Breast epithelium (tissue), 3 donors: ENCODE data around the gene CR1L.

ENCODE experiments used
- POLR2A ChIP-seq: fragments of 450-650 bp; IDR thresholded peaks from one replicate; pipeline ENCODE4 v1.6.1; 2016; ENCODE audit warnings: antibody characterized with exemption, mild to moderate bottlenecking, moderate library complexity
- TF ChIP-seq, protein P1 (sequence below), 3 donors: fragments of 450-650 bp; IDR thresholded peaks; one replicate each; pipeline ENCODE4 v1.5.1; 2016 to 2017; ENCODE audit warnings: antibody characterized with exemption in 3 of 3, mild to moderate bottlenecking in 3 of 3, moderate library complexity in 3 of 3

DNA sequence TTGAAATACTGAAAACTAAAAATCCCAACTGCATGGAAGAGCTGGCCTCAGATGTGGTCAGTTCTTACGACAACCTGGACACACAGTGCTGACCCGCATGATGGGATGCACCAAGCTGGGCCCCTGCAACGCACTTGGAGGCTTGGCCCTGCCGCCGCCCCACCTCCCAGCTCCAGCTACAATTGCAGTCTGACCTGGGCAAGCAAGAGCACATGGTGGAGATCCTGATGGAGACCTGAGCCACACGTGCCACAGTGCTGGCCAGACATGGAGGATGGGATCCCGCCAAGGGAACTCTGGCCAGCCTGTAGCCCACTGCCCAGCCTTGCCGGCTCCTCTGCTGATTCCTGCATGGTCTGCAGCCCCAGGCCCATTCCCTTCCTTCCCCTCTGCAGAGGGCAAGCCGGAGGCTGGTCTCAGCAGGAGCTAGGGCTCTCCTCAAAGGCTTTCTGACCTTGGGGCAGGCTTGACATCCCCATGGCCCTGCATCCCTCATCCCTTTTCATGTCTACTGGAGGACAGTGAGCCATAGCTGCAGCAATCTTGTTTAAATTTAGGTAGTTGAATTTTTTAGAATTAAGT lies 14.1 kb downstream of the CR1L start:
- TF ChIP-seq, protein P1, sequence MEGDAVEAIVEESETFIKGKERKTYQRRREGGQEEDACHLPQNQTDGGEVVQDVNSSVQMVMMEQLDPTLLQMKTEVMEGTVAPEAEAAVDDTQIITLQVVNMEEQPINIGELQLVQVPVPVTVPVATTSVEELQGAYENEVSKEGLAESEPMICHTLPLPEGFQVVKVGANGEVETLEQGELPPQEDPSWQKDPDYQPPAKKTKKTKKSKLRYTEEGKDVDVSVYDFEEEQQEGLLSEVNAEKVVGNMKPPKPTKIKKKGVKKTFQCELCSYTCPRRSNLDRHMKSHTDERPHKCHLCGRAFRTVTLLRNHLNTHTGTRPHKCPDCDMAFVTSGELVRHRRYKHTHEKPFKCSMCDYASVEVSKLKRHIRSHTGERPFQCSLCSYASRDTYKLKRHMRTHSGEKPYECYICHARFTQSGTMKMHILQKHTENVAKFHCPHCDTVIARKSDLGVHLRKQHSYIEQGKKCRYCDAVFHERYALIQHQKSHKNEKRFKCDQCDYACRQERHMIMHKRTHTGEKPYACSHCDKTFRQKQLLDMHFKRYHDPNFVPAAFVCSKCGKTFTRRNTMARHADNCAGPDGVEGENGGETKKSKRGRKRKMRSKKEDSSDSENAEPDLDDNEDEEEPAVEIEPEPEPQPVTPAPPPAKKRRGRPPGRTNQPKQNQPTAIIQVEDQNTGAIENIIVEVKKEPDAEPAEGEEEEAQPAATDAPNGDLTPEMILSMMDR (IDR thresholded peaks at IDR 0.05) = no peak
- no peak for TF ChIP-seq POLR2A
